H9 (cell line): Measurements from ENCODE around the gene RGL1. TPM values are rescaled to one million over a fixed set of nuclear protein-coding genes. Genes with fewer than 3 reads are reported as not detected.
A peak's percentile ranks its signal among the peaks of the same experiment; 100 is the strongest.

Experiments
- DNase-seq: peaks from one replicate; pipeline ENCODE4 v3.0.0-alpha.2; 2017
- H2AFZ ChIP-seq: one replicate; pipeline ENCODE4 v1.6.1; 2013; ENCODE audit warnings: mild to moderate bottlenecking, low read length, control low read depth, moderate library complexity
- H2AK5ac ChIP-seq: 2 replicates; pipeline ENCODE4 v1.6.1; 2013; ENCODE audit warnings: low read length, control low read depth, mixed read lengths; ENCODE audit not compliant: insufficient read length
- H2BK120ac ChIP-seq: one replicate; pipeline ENCODE4 v1.6.1; 2013; ENCODE audit warnings: low read depth, mild to moderate bottlenecking, low read length, control low read depth, inconsistent platforms; ENCODE audit not compliant: poor library complexity, severe bottlenecking
- H2BK12ac ChIP-seq: 2 replicates; pipeline ENCODE4 v1.6.1; 2013; ENCODE audit warnings: low read length, control low read depth, mixed read lengths, low read depth; ENCODE audit not compliant: insufficient read length
- H2BK15ac ChIP-seq: 2 replicates; pipeline ENCODE4 v1.6.1; 2013; ENCODE audit warnings: low read depth, low read length, control low read depth
- H2BK20ac ChIP-seq: one replicate; pipeline ENCODE4 v1.6.1; 2013; ENCODE audit warnings: low read depth, mild to moderate bottlenecking, low read length, control low read depth, inconsistent platforms; ENCODE audit not compliant: poor library complexity, severe bottlenecking
- H2BK5ac ChIP-seq: 2 replicates; pipeline ENCODE4 v1.6.1; 2013; ENCODE audit warnings: low read length, control low read depth, mixed read lengths; ENCODE audit not compliant: insufficient read length
- H3K14ac ChIP-seq: 2 replicates; pipeline ENCODE4 v1.6.1; 2013; ENCODE audit warnings: low read length, control low read depth; ENCODE audit not compliant: insufficient read depth
- H3K18ac ChIP-seq: 2 replicates; pipeline ENCODE4 v1.6.1; 2013; ENCODE audit warnings: low read depth, mild to moderate bottlenecking, mixed read lengths, low read length, control low read depth; ENCODE audit not compliant: insufficient read length
- H3K23ac ChIP-seq: 2 replicates; pipeline ENCODE4 v1.6.1; 2013; ENCODE audit warnings: low read length, control low read depth, mixed read lengths, low read depth; ENCODE audit not compliant: insufficient read length
- H3K23me2 ChIP-seq: 2 replicates; pipeline ENCODE4 v1.6.1; 2013; ENCODE audit warnings: low read depth, mild to moderate bottlenecking, mixed read lengths, low read length, control low read depth; ENCODE audit not compliant: insufficient read length, poor library complexity, severe bottlenecking
- H3K27ac ChIP-seq: 2 replicates; pipeline ENCODE4 v1.5.1; 2013; ENCODE audit warnings: low read length, control low read depth, mixed read lengths, low read depth; ENCODE audit not compliant: insufficient read length
- H3K27me3 ChIP-seq: 2 replicates; pipeline ENCODE4 v1.6.1; 2013; ENCODE audit warnings: low read length, control low read depth, inconsistent platforms; ENCODE audit not compliant: insufficient read depth
- H3K4ac ChIP-seq: 2 replicates; pipeline ENCODE4 v1.6.1; 2013; ENCODE audit warnings: low read depth, mild to moderate bottlenecking, control low read depth, inconsistent platforms, low read length, moderate library complexity
- H3K4me1 ChIP-seq: 2 replicates; pipeline ENCODE4 v1.6.1; 2013; ENCODE audit warnings: low read length, control low read depth, inconsistent platforms; ENCODE audit not compliant: insufficient read depth
- H3K4me2 ChIP-seq: 2 replicates; pipeline ENCODE4 v1.6.1; 2013; ENCODE audit warnings: low read length, control low read depth, mixed read lengths; ENCODE audit not compliant: insufficient read length, insufficient read depth
- H3K56ac ChIP-seq: 2 replicates; pipeline ENCODE4 v1.6.1; 2013; ENCODE audit warnings: low read depth, mild to moderate bottlenecking, mixed read lengths, low read length, control low read depth; ENCODE audit not compliant: insufficient read length
- H3K79me1 ChIP-seq: 2 replicates; pipeline ENCODE4 v1.6.1; 2013; ENCODE audit warnings: low read depth, mild to moderate bottlenecking, moderate library complexity, low read length, control low read depth, inconsistent platforms; ENCODE audit not compliant: insufficient read depth, poor library complexity, severe bottlenecking
- H3K79me2 ChIP-seq: 2 replicates; pipeline ENCODE4 v1.6.1; 2013; ENCODE audit warnings: low read length, control low read depth, inconsistent platforms; ENCODE audit not compliant: insufficient read depth
- H3K9ac ChIP-seq: 2 replicates; pipeline ENCODE4 v1.6.1; 2013; ENCODE audit warnings: low read length, control low read depth, mixed read lengths; ENCODE audit not compliant: insufficient read length; ENCODE audit errors: extremely low read depth
- H3K9me3 ChIP-seq: one replicate; pipeline ENCODE4 v1.6.1; 2013; ENCODE audit warnings: low read depth, low read length, inconsistent platforms; ENCODE audit not compliant: control insufficient read depth
- H3T11ph ChIP-seq: one replicate; pipeline ENCODE4 v1.6.1; 2013; ENCODE audit warnings: mild to moderate bottlenecking, low read length, control low read depth, inconsistent platforms
- H4K20me1 ChIP-seq: one replicate; pipeline ENCODE4 v1.6.1; 2013; ENCODE audit not compliant: control insufficient read depth, insufficient read length, insufficient read depth
- H4K5ac ChIP-seq: 2 replicates; pipeline ENCODE4 v1.6.1; 2013; ENCODE audit warnings: low read depth, mild to moderate bottlenecking, mixed read lengths, low read length, control low read depth; ENCODE audit not compliant: insufficient read length
- H4K8ac ChIP-seq: replicated peaks from 2 replicates; pipeline ENCODE4 v1.6.1; 2013; ENCODE audit warnings: low read length, control low read depth, mixed read lengths, low read depth; ENCODE audit not compliant: insufficient read length
- H4K91ac ChIP-seq: 2 replicates; pipeline ENCODE4 v1.6.1; 2013; ENCODE audit warnings: low read depth, mild to moderate bottlenecking, moderate library complexity, mixed read lengths, low read length, control low read depth; ENCODE audit not compliant: insufficient read length
- H3K27ac Mint-ChIP-seq, 3 experiments: 2 replicates in 2 of 3; 3 replicates in 1 of 3; pipeline ENCODE4 v1.8.0; 2020 to 2021; ENCODE audit warnings: mixed read lengths in 3 of 3, mild to moderate bottlenecking in 1 of 3, moderate library complexity in 1 of 3
- H3K27me3 Mint-ChIP-seq: 2 replicates; pipeline ENCODE4 v1.8.0; 2021; ENCODE audit warnings: low read depth, mild to moderate bottlenecking, moderate library complexity, mixed read lengths
- H3K36me3 Mint-ChIP-seq, 3 experiments: 2 replicates in 2 of 3; 3 replicates in 1 of 3; pipeline ENCODE4 v1.8.0; 2020 to 2021; ENCODE audit warnings: low read depth in 3 of 3, mixed read lengths in 3 of 3; ENCODE audit not compliant: insufficient read depth in 1 of 3
- H3K4me1 Mint-ChIP-seq, 2 experiments: 2 replicates each; pipeline ENCODE4 v1.8.0; 2020; ENCODE audit warnings: mixed read lengths in 2 of 2
- H3K4me3 Mint-ChIP-seq, 2 experiments: 2 replicates in 1 of 2; 3 replicates in 1 of 2; pipeline ENCODE4 v1.8.0; 2020 to 2021; ENCODE audit warnings: mild to moderate bottlenecking in 2 of 2, mixed read lengths in 2 of 2, moderate library complexity in 1 of 2
- H3K9me3 Mint-ChIP-seq, 2 experiments: 2 replicates in 1 of 2; 3 replicates in 1 of 2; pipeline ENCODE4 v1.8.0; 2020; ENCODE audit warnings: mild to moderate bottlenecking in 2 of 2, mixed read lengths in 2 of 2, moderate library complexity in 1 of 2
- CTCF ChIP-seq: fragments of 200-600 bp; sonication (generic); conservative IDR thresholded peaks from 3 replicates; pipeline ENCODE4 v1.8.0; 2021; ENCODE audit warnings: antibody characterized with exemption, mild to moderate bottlenecking
- WGBS: extraction: QIAGEN DNeasy Blood & Tissue Kit; methylation state at CpG from one replicate; pipeline ENCODE4 v1.1.7; 2013; ENCODE audit warnings: missing lambda C conversion rate, low lambda C conversion rate, mixed read lengths; ENCODE audit not compliant: insufficient read length; ENCODE audit errors: extremely low coverage; 5-methylcytosine and 5-hydroxymethylcytosine counted together
- total RNA-seq: library from RNA; stranded (reverse); gene quantifications from 2 replicates; pipeline ENCODE4 v1.2.1, GENCODE V29; 2021

RGL1 gene
- total RNA-seq, 1 experiment from 2014 or later: 1.4 TPM

GRCh38 chr1:183812686-183813569, 8.0 kb downstream of the RGL1 start:
- TF ChIP-seq CTCF: no peak
- Histone ChIP-seq H3K4ac (no peak overlapping the region), H3K56ac (no peak overlapping the region), H3K4me1 (peaks cover 4% of the 10 kb centered on the region), H3K9me3 (no peaks in the 10 kb centered on the region), H4K5ac (no peak overlapping the region), H2BK120ac (no peak overlapping the region), H2BK5ac (no peak overlapping the region), H2BK15ac (no peak overlapping the region), H3K23ac (no peak overlapping the region), H3K18ac (no peak overlapping the region), H3K23me2 (no peaks in the 10 kb centered on the region), H3K4me2 (no peak overlapping the region), H4K8ac (no peak overlapping the region), H3K79me2 (no peaks in the 10 kb centered on the region), H2AFZ (no peak overlapping the region), H3K9ac (no peak overlapping the region), H3K27ac (no peak overlapping the region), H2BK12ac (no peak overlapping the region), H3K79me1 (no peaks in the 10 kb centered on the region), H4K91ac (no peak overlapping the region), H2AK5ac (no peak overlapping the region), H3K27me3 (no peaks in the 10 kb centered on the region), H2BK20ac (no peak overlapping the region), H3T11ph (no peak overlapping the region), H4K20me1 (no peaks in the 10 kb centered on the region), H3K14ac (no peak overlapping the region)
- no peaks in the 10 kb centered on the region; the same call in 1 of the 2 replicates for H3K27me3 Mint-ChIP-seq
- no peaks in the 10 kb centered on the region for H3K9me3 Mint-ChIP-seq
- peak; percentile 61 for DNase-seq
- H3K27ac Mint-ChIP-seq: peak overlapping the region in 1 of 3 experiments; percentile 41; a peak in 3 of 7 replicates
- peaks cover 23 to 29% of the 10 kb centered on the region in 2 experiments for H3K4me1 Mint-ChIP-seq
- no peaks in the 10 kb centered on the region for H3K36me3 Mint-ChIP-seq
- no CpG with 5 or more reads among the region's 9 CpGs for WGBS
- peak overlapping the region in 1 of 2 experiments; percentile 21; a peak in 2 of 5 replicates for H3K4me3 Mint-ChIP-seq
